ENCODE data around the gene UBAC1. TPM values are rescaled to one million over a fixed set of nuclear protein-coding genes. Genes with fewer than 3 reads are reported as not detected.

The UBAC1 gene
- total RNA-seq, 1 donor from 2014 or later = 36.0 TPM

GRCh38 chr9:136003411-136004218 lies 42.4 kb upstream of the UBAC1 start:
- peaks cover 5% of the 10 kb centered on the region for H3K36me3 Mint-ChIP-seq (ENCODE audit: low read depth)
- TF ChIP-seq CTCF (IDR thresholded peaks at IDR 0.05) = no peak
- no peaks in the 10 kb centered on the region for H3K27me3 Mint-ChIP-seq (ENCODE audit: low read depth)
- no peak overlapping the region for H3K27ac Mint-ChIP-seq (ENCODE audit: unreplicated experiment)
- no peak for DNase-seq (ENCODE audit: low spot score)
- H3K9me3 Mint-ChIP-seq (ENCODE audit: low read depth) = no peaks in the 10 kb centered on the region
- H3K4me3 Mint-ChIP-seq (ENCODE audit: unreplicated experiment) = no peak overlapping the region
- peaks cover 37% of the 10 kb centered on the region for H3K4me1 Mint-ChIP-seq (ENCODE audit: low read depth)

GRCh38 chr9:136002881-136003280 lies 41.7 kb upstream of the UBAC1 start:
- no peak for DNase-seq (ENCODE audit: low spot score)
- no peak for TF ChIP-seq CTCF (IDR thresholded peaks at IDR 0.05)
- no peaks in the 10 kb centered on the region for H3K27me3 Mint-ChIP-seq (ENCODE audit: low read depth)
- H3K36me3 Mint-ChIP-seq (ENCODE audit: low read depth) = peaks cover 5% of the 10 kb centered on the region
- no peak overlapping the region for H3K4me3 Mint-ChIP-seq (ENCODE audit: unreplicated experiment)
- H3K9me3 Mint-ChIP-seq (ENCODE audit: low read depth) = no peaks in the 10 kb centered on the region
- no peak overlapping the region for H3K27ac Mint-ChIP-seq (ENCODE audit: unreplicated experiment)
- peaks cover 30% of the 10 kb centered on the region for H3K4me1 Mint-ChIP-seq (ENCODE audit: low read depth)

GRCh38 chr9:136002215-136002614 lies 41.0 kb upstream of the UBAC1 start:
- Mint-ChIP-seq H3K4me3 (ENCODE audit: unreplicated experiment) (no peak overlapping the region), H3K27me3 (ENCODE audit: low read depth) (no peaks in the 10 kb centered on the region), H3K4me1 (ENCODE audit: low read depth) (peaks cover 23% of the 10 kb centered on the region), H3K36me3 (ENCODE audit: low read depth) (peaks cover 1% of the 10 kb centered on the region), H3K27ac (ENCODE audit: unreplicated experiment) (no peak overlapping the region), H3K9me3 (ENCODE audit: low read depth) (no peaks in the 10 kb centered on the region)
- TF ChIP-seq CTCF (IDR thresholded peaks at IDR 0.05) = no peak
- no peak for DNase-seq (ENCODE audit: low spot score)

- no peak for TF ChIP-seq CTCF (IDR thresholded peaks at IDR 0.05)
- DNase-seq (ENCODE audit: low spot score) = no peak
- H3K36me3 Mint-ChIP-seq (ENCODE audit: low read depth) = no peaks in the 10 kb centered on the region
- H3K27me3 Mint-ChIP-seq (ENCODE audit: low read depth) = no peaks in the 10 kb centered on the region
- peak overlapping the region; percentile 17 for H3K27ac Mint-ChIP-seq (ENCODE audit: unreplicated experiment)
- peaks cover 16% of the 10 kb centered on the region for H3K4me1 Mint-ChIP-seq (ENCODE audit: low read depth)
- no peaks in the 10 kb centered on the region for H3K9me3 Mint-ChIP-seq (ENCODE audit: low read depth)
- H3K4me3 Mint-ChIP-seq (ENCODE audit: unreplicated experiment) = no peak overlapping the region
Measured at GRCh38 chr9:136001231-136001630, 40.1 kb upstream of the UBAC1 start.

GRCh38 chr9:135998410-135999071 lies 37.4 kb upstream of the UBAC1 start:
- DNase-seq (ENCODE audit: low spot score) = no peak
- Mint-ChIP-seq H3K27ac (ENCODE audit: unreplicated experiment) (no peak overlapping the region), H3K36me3 (ENCODE audit: low read depth) (no peaks in the 10 kb centered on the region), H3K4me3 (ENCODE audit: unreplicated experiment) (no peak overlapping the region), H3K9me3 (ENCODE audit: low read depth) (no peaks in the 10 kb centered on the region), H3K27me3 (ENCODE audit: low read depth) (no peaks in the 10 kb centered on the region), H3K4me1 (ENCODE audit: low read depth) (peaks cover 7% of the 10 kb centered on the region)
- TF ChIP-seq CTCF (IDR thresholded peaks at IDR 0.05) = no peak

All from chondrocyte (in vitro differentiated cells).